SK-N-SH (cell line): ENCODE measurements around the gene LGR5.

Experiments
- CTCF ChIP-seq: fragments of 200-600 bp; sonication (generic); IDR thresholded peaks from 2 replicates; pipeline ENCODE4 v1.6.1; 2017; ENCODE audit warnings: antibody characterized with exemption, mild to moderate bottlenecking, moderate library complexity
- EP300 ChIP-seq, 2 experiments: IDR thresholded peaks; 2 replicates each; pipeline versions ENCODE4 v1.4.0 to v1.6.1; 2012; ENCODE audit warnings: borderline replicate concordance in 1 of 2, low read depth in 1 of 2, low read length in 1 of 2
- GABPA ChIP-seq: IDR thresholded peaks from 2 replicates; pipeline ENCODE4 v1.4.0; 2012; ENCODE audit warnings: low read depth, mild to moderate bottlenecking
- JUND ChIP-seq: IDR thresholded peaks from 2 replicates; pipeline ENCODE4 v1.4.0; 2012
- POLR2AphosphoS5 ChIP-seq: IDR thresholded peaks from 2 replicates; pipeline ENCODE4 v1.6.1; 2012; ENCODE audit warnings: low read depth, low read length
- USF2 ChIP-seq: fragments of 150-350 bp; IDR thresholded peaks from 2 replicates; pipeline ENCODE4 v1.6.1; 2017; ENCODE audit warnings: antibody characterized with exemption, low read length, low read depth, borderline replicate concordance

- TF ChIP-seq EP300 (IDR thresholded peaks at IDR 0.05; ENCODE audit: borderline replicate concordance in 1 of 2, low read depth in 1 of 2, low read length in 1 of 2) (no peak), CTCF (no peak), USF2 (no peak), POLR2AphosphoS5 (no peak), JUND (no peak), GABPA (no peak)
These were observed 40.4 kb upstream of the LGR5 start for GRCh38 chr12:71399197-71399596.
